ELR (cell line): ENCODE measurements around the gene FOXJ1.
"Not testable (repeated sequence)": the region's sequence is repeated elsewhere in the genome, so short reads cannot be mapped to it uniquely, and the experiment has no call there.

Source experiments
- DNase-seq: peaks from one replicate; pipeline ENCODE4 v3.0.0-alpha.2; 2015; ENCODE audit warnings: low read depth

Gene FOXJ1, protein sequence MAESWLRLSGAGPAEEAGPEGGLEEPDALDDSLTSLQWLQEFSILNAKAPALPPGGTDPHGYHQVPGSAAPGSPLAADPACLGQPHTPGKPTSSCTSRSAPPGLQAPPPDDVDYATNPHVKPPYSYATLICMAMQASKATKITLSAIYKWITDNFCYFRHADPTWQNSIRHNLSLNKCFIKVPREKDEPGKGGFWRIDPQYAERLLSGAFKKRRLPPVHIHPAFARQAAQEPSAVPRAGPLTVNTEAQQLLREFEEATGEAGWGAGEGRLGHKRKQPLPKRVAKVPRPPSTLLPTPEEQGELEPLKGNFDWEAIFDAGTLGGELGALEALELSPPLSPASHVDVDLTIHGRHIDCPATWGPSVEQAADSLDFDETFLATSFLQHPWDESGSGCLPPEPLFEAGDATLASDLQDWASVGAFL

DNA sequence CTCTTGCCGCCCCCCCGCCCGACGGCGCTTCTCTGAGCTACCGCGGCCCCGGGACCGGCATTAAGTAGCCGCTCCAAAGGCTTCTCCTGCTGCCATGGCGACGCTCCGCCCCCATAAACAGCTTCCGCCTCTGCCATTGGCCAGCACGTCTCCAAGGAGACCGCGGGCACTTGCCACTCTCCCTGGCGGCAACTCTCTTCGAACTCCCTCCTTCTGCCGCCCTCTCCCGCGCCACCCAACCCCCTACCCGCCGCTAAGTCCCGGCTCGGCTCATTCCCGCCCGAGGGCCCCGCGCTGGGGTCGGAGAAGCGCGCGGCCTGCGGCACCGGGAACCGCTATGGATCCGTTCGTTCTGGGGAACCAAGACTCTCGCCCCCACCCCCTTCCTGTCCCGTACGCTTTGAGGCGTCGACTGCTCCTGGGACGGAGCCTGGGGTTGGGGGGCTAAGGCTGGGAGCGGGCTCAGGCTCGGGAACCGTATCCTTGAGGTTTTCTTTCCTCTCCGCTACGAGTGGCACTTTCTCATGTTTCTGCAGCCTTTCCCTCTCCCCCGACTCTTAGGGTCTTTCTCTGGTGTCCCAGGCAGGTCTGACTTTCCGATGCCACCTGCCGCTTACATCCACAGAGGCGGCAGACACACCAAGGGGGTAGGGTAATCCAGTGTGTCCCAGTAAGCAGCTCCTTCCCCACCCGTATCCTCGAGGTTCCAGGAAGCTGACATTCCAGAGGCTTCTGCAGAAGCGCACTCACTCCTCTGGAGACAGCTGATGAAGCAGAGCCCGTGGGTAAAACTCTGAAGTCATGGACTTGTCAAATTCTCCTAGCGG, at the start of gene FOXJ1:
Gene FOXJ1 (minus strand): TSS at position 34 of the 827 bp plus-strand sequence. CDS start 850 bp downstream, outside the sequence.
- DNase-seq, result peak; percentile 92

DNA sequence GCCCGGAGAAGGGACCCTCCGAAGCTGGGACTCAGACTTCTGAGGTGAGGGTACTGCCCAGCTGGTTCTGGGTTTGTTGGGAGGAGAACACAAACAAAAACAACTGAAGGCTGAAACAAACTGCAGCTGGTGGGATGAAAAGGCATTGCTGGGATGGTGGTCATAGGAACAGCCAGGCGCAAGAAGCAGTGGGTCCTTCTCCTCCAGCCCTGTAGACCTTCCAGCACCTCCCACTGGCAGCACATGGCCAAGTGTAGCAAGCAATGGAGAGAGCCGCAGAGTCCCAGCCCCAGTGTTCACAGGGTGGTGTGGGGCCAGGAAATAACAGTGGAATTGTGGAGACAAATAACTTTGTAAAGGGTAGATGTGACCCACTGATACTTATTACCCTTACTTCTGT, 48.7 kb upstream of the FOXJ1 start:
- no peak for DNase-seq

DNA sequence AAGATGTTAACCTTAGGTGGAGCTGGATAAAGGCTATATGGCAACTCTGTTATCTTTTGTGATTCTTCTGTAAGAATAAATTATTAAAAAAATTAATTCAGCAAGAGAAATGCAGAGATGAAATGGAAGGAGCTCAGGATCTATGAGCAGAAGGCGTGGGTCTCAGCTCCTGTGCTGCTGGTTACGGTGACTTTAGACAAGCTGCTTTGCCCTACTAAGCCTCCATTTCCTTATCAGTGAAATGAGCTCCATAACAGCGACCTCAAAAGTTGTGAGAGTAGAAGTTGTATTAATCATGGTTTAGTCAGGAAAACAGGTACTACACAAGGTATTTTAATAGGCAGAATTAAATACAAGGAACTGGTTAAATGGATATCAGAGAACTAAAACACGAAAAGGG, 48.2 kb upstream of the FOXJ1 start:
- no peak for DNase-seq

DNA sequence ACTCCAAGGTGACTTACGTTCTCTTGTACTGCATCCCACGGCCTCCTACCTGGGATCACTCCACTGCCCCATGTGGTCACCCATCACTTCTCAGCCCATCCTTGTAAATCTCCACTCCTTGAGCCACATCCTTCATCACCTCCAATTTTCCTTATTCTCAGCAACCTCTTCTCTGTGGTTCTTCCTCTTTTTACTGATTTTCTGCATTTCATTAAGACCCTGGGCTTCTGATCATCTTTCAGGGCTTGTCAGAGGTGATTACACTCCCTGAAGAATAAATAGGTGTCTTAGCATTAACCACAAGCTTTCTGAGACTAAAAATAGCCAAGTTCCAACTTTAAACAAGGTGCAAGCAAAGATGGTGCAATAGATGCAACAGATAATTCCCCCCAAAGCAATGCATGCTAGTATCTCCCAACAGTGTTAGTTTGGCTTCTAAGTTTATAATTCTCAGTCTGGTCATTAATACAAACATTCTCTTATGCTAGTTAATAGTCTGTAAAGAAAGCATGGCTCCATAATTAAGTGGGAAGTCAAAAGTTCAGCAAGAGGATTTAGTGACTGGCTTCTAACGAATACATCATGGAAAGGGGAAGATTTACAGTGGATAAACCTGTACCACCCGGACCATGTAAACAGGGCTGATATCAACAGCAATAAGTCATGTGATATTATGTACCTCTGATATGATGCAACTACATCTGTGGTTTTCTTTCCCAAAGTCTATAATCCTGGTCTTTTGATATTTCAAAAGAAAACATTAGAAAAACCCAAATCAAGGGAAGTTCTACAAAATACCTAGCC, 47.4 kb upstream of the FOXJ1 start:
- no peak for DNase-seq

DNA sequence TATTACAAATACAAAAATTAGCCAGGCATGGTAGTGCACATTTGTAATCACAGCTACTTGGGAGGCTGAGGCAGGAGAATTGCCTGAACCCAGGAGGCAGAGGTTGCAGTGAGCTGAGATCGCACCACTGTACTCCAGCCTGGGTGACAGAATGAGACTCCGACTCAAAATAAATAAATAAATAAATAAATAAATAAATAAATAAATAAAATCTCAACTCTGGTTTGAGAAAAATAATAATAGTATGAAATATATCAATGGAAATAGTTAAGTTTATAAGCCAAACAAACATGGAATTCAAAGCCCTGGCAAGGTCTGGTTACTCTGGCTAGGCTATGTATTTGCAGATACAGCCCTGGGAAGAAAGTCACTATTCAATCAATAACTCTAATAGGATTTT, 45.7 kb upstream of the FOXJ1 start:
- not testable (repeated sequence) for DNase-seq

DNA sequence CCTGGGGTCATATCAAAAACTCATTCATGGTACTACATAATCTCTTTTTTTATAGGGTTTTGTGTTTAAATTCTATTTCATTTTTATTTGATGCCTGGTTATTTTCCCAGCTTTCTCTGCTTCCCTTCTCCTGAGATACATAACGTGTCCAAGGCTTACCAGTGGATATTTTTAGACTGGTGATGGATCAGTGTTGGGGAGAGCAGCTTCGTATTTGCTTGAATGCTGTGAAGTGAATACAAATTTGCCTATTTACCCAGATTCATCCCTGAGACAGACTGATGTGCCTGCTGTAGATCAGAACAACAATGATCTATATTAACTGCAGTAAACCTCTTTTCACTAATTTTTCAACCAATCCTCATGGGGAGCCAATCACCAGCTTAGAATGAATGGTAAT, 43.2 kb upstream of the FOXJ1 start:
- no peak for DNase-seq

DNA sequence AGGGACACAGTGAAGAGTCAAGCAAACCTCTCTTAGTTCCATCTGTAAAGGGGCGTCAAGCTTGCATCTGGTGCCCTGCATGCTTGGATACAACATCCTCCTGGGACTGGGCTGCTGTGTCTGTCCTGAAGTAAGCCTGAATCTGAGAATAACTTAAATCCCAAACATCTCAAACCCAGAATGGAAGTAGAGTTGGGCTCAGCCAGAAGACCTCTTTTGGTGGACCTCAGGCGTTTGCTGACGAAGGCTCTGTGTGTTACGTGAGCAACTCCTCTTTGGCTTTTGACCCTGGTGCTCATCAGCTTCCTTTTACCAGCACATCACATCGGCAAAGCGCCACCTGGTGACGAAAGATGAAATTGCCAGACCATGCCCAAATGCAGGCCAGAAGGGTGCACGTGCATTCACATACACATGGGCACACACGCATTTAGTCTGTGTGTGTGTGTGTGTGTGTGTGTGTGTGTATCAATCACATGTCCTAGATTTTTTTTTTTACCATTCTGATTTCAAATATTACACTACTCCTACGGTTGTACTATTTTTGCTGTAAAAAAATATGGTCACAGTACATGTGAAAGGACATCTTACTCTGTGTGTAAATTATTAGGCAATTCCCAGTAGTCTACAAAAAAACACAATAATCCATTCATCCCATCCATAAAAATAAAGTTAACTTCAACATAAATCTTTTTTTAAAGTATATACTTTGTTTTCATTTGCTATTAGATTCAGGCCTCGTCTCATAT, 41.1 kb upstream of the FOXJ1 start:
- peak; percentile 92 for DNase-seq

DNA sequence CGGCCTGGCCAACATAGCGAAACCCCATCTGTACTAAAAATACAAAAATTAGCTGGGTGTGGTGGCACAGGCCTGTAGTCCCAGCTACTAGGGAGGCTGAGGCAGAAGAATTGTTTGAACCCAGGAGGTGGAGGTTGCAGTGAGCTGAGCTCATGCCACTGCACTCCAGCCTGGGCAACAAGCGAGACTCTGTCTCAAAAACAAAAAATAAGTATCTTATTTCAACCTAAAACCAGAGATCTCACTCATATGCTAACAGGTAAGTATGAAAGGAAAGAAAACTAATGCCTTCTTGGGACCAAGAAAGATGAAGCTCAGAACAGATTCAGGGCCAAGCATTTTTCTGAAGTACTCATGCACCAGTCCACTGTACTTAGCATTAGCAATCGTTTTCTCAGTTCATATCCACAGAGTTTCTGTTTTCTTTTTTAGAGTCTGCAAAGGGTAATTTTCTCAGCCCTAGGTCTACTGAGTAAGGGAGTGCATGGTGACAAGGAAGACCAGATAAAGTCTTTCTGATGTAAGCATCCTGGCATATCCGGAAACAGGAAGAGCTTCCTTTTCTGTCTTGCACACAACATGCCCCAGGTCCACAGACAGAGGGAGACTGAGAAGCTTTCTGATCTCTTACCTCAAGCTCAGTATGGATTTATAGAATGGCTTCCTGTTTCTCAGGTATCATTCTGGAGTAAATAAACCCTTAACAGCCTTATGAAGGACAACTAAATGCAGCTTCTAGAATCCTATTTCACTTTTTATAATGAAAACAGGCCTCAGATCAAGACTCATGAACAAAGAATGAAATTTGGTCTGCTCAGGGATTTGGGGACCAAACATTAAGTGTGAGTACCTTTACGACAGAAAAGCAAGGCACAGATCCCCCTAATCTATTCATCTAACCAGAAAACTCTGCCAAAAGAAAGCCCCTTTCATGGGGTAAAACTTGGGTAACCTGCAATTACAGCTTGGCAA, 38.7 kb upstream of the FOXJ1 start:
- peak; percentile 55 for DNase-seq

DNA sequence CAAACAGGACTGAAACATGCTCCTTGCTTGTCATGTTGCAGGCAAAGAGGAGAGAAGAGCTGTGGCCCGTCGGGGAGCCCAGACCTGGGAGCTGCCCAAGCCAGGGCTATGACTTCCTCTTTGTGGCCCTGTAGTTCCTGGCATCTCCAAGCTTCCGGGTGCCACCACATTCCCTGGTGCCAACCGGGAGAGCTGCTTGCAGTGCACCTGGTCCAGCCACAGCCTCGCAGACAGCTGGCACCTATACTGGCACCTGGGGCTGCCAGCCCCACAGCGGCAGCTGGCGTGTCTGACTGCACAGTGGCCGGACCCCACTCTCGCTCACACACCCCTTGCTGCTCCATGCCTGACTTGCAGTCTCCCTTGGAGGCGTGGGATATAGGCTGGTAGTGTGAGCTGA, 37.1 kb upstream of the FOXJ1 start:
- no peak for DNase-seq

DNA sequence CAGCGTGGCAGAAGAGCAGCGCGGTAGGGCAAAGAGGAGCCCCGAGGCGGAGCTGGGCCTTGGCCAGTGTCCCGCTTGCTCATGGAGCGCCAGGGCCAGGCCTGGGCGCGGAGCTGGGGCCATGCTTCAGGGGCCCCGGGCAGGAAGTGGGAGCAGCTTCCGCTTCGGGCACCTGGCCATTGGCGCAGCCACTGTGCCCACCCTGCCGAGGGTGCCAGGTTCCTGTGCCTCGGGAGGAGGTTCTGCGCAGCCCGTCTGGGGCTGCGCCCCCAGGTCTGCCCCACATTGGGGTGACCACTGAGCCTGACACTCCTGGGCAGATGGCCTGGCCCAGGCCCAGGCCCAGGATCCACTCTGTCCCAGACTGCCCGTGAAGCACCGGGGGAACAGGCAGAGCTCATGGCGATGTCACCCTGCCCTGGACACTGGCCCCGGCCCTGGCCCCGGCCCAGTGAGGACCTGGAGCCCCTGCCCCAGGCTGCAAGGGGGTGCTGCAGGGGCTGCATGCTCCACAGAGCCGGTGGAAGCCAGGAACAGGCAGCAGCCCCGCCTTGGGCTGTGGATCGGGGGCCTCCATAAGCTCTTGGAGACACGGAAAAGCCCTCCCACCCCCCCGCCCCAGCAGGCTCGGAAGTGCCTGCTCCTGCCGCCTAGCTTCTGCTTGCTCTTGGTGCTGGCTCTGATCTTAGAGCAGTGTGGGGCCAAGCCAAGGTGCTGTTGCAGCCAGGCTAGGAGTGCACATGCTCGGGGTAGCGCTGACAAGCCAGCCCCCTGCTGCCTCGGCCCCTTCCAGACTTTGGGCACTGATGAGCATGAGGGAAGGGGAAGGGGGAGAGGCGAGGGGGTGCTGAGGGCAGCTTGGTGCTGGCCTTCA, 35.9 kb upstream of the FOXJ1 start:
- no peak for DNase-seq

DNA sequence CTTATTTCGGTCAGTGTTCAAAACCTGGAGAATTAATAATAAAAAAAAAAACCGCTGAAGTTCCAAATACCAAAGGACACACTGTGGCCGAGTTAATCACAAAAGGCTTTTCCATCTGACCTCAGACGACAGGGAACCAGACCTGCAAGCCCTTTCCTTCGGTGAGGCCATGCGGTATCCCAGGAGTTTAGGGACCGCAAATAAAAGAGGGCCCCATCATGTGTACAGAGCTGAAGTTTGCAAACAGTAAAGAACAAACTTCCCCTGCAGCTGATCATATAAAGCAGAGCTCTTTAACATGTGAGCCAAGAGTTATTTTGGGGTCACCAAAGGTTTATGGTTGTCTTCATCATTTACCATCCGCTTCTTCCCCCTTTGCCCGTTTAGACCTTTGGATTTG, 33.0 kb upstream of the FOXJ1 start:
- no peak for DNase-seq

DNA sequence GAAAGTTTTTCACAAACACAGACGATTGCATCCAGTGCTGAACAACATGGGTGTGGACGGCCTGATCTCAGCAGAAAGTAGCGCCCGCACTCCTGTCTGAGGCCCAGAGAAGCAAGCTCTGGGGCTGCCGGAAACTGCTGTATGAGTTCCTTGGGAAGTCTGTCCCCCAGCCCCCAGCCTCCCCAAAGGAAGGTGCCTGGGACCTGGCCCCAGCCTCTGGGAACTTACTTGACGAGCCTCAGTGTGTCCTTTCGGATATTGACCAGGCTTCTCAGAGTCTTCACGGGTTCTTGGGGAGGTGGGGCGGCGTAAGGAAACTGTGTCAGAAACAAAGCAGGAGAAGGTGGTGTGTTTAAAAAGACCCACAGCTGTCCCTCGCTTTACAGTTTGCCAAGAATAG, 32.4 kb upstream of the FOXJ1 start:
- no peak for DNase-seq

DNA sequence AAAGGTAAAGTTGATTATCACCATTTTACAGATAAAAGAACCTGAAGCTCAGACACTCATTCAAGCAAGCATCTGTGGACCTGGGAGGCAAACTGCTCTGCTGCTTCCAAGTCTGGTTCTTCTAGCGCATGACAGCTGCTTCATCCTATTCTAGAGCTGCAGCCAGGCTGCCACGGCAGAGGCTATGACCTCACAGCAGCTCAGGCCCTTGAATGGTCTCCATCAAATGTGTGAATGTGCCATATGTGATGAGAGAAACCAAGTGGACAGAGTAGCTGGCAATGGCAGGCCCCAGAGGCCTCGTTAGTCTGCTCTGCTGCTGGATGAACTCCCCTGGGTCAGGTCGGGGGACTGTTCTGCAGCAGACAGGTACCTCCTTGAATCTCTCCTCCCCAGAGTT, 30.7 kb upstream of the FOXJ1 start:
- DNase-seq, result no peak

DNA sequence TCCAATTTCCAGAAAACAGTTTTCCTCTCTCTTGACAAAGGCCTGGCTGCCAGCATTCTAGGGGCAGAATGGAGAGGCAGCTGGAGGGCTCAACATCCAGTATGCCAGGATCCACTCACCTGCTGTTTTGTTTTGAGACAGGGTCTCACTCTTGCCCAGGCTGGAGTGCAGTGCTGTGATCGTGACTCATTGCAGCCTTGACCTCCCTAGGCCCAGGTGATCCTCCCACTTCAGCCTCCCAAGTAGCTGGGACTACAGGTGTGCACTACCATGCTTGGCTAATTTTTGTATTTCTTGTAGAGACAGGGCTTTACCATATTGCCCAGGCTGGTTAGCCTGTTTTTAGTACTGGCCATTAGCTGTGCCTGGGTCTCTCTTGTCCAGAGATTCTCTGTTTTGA, 29.1 kb upstream of the FOXJ1 start:
- DNase-seq, result no peak

DNA sequence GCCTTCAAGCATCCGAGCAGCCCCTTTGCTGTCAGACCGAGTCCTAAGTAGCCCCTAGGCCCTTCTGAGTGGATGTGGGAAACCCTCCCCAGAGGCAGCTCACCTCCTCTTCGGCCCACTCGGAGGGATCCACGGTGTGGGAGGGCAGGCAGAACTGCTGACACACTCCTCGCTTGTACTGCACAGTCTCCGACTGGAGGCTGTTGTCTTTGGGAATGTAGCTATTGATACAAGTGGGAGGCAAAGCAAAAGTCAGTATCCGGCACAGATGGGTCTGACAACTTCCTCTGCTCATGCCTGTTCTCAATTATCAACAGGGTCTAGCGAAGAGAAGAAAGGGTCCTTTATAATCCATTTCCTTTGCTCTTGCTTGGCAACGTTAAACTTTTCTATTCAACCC, 25.9 kb upstream of the FOXJ1 start:
- DNase-seq, result no peak

DNA sequence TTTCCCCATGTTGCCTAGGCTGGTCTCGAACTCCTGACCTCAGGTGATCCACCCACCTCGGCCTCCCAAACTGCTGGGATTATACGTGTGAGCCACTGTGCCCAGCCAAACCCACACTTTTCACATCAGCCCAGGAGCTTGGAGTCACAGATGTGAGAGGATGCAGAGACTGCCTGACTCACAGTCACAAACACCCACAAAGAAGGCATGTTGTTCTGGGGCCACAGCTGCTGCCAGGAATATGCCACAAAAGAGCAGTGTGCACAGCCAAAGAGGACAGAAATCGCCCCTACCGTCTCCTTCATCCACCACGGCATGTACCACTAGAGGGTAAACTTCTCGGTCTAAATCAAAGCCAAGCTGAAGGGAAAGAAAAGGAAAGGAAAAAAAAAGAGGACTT, 25.1 kb upstream of the FOXJ1 start:
- peak; percentile 26 for DNase-seq

DNA sequence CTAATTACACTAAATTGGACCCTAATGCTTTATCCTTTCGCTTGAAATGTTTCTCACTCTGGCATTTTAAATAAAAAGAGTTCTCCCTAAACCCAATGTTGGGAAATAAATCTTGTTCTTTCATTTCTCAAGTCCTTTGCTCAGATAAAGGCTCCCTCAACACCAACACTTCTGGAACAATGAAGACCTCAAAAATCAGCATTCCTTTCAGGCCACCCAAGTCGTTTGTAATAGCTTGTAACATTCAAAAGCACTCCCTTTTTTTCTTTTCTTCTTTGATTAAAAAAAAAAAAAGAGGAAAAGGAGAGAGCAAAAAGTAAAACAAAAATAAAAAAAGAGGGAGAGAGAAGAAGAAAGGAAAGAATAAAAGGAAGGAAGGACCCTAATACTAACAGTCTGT, 23.3 kb upstream of the FOXJ1 start:
- no peak for DNase-seq

DNA sequence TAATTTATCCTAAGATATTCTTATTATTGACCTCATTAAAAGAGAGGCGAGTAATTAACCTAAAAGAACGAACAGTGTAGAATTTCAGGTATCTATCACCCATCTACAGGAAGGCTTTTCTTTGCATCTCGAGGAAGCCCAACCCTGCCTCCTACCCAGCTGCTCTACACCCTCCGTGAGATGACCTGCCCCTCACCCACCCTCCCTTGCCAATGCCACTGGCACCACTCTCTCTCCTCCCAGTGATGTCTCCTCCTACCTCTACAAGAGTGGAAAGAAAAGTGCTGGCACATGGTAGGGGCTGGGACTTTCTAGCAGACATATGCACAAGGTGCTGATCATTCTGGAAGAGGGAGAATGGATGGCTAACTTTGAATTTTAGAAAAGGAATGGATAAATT, 22.9 kb upstream of the FOXJ1 start:
- DNase-seq, result no peak

DNA sequence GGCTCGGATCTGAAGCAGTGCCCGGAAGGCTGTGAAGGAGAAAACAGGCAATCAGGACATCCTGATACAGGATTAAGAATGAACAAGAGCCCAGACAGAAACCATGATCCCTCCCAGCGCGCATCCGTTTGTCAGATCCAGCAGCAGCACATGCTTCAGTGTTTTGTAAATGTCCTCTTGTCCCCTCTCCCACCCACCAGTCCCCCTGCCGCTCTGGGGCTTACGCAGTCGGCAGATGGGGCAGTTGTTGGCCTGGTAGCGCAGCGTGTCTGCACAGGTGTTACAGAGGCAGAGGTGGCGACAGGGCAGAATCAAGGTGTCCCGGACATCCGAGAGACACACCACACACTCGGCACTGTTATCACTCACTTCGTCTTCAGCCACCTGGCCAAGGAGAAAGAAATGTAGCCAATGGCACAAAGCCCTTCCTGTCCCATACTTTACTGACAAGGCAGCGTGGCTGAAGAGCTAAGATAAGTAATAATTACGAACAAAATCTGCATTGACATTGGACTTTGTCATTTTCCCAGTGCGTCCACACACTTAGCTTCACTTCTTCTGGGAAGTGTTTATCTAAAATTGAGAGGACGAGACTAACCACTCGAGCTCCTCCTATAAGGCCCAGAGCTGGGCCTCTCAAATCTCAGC, 20.7 kb upstream of the FOXJ1 start:
- no peak for DNase-seq
